Measurements from ENCODE around the gene FOXP1.

The FOXP1 gene

GRCh38 chr3:71180524-71180923, 403.0 kb downstream of the FOXP1 start:
- FAIRE-seq, result no peak
- no peak for DNase-seq (ENCODE audit: extremely low spot score, insufficient read length, low read depth)

- DNase-seq (ENCODE audit: extremely low spot score, insufficient read length, low read depth), result no peak
- FAIRE-seq, result no peak
Measured at GRCh38 chr3:71177375-71177774, 406.2 kb downstream of the FOXP1 start.

- FAIRE-seq (no peak), DNase-seq (ENCODE audit: extremely low spot score, insufficient read length, low read depth) (no peak)
Measured at GRCh38 chr3:71176366-71176765, 407.2 kb downstream of the FOXP1 start.

GRCh38 chr3:71175691-71176365, 407.7 kb downstream of the FOXP1 start:
- DNase-seq (ENCODE audit: extremely low spot score, insufficient read length, low read depth) (no peak), FAIRE-seq (no peak)

GRCh38 chr3:71172951-71173350, 410.6 kb downstream of the FOXP1 start:
- FAIRE-seq (no peak), DNase-seq (ENCODE audit: extremely low spot score, insufficient read length, low read depth) (no peak)

DNA sequence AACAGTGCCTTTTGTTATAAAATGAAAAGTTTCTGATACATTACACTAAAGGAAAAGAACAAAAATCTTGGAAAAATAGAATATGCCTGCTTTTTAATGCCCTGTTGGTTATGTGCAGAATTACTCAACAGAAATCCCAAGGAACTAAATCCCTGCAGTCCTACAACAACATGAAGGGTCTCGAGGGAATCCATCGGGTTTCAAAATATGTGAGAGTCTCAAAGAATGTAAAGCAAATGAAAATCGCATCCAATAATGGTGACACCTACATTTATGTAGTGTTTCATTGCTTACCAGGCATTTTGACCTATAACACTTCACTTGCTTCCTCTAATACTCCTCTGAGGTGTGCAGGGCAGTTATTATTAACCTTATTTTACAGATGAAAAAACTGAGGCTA, 411.3 kb downstream of the FOXP1 start:
- FAIRE-seq, result no peak
- DNase-seq (ENCODE audit: extremely low spot score, insufficient read length, low read depth), result no peak

DNA sequence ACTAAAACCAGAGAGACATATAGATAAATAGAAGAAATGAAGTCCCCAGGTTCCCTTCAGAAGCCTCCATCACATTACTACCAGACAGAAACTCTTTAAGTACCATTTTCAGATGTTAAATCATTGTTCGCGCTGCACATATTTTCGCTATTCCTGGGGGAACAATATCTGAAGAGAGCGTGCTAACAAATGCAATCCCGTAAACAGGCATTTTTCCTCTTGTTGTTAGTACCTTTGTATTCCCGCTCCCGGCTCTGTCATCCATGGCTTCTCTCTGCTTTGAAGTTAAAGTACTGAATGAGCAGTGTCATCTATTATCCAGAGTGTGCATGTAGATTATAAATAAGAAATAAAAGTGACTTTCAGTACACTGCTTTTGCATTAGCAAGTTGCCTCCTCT, 412.3 kb downstream of the FOXP1 start:
- DNase-seq (ENCODE audit: extremely low spot score, insufficient read length, low read depth) (no peak), FAIRE-seq (no peak)

- DNase-seq (ENCODE audit: extremely low spot score, insufficient read length, low read depth) (no peak), FAIRE-seq (no peak)
Measured at GRCh38 chr3:71168880-71169411, 414.6 kb downstream of the FOXP1 start.

- FAIRE-seq (no peak), DNase-seq (ENCODE audit: extremely low spot score, insufficient read length, low read depth) (no peak)
Measured at GRCh38 chr3:71168121-71168721, 415.3 kb downstream of the FOXP1 start.

DNA sequence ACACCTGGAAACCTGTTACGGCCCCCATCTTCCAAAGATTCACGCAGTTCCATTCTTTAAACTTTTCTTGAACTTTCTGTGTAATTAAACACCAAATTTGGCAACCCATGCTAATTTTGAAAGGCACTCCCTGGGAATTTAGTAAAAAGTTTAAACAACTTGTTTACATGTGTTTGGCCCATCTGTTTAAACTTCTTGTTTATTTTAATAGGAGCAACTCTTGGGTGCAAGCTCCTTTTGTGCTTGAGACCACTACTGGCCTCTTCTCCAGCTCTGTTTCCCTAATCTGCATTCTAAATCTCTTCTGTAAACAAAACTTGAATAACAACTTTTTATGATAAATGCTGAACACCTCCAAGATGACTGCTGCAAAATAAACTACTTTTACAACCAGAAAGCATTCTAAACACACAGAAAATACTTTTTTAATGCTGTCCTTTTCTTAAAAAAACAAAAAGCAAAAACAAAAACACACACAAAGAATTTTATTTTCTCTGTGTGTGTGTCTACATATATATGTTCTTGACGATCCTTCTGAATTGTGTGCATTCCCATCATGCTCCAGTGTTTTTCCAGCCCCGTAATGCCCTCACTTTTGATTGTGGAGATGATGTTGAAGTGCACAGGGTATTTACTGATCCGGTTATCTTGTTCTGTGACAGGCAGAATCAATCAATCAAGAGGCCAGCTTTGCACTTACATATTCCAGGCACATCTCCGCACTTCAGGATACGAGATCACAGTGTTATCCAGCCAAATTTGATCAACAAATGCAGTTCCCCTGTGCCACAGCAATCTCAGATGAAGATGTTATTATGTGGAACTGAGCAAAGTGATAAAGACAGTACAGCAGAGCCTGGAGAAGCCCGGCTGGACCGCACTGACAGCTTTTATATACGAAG, 416.9 kb downstream of the FOXP1 start:
- FAIRE-seq (no peak), DNase-seq (ENCODE audit: extremely low spot score, insufficient read length, low read depth) (no peak)

DNA sequence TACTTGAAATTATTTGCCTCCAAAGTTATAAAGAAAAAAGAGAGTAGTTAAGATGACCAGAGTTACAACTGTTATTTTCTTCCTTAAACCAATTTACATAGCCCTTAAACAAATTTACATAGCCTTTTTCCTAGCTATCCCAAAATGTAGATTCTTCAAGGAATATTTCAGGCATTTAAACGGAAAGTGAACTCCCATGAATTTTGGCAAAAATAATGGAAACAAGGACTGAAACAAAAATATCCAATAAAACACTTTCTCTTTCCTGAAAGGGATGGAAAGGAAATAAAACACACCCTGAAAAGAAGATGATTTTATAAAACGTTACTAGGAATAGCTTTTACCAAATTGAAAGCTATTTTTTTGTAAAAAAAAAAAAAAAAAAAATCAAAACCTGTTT, 418.6 kb downstream of the FOXP1 start:
- DNase-seq (ENCODE audit: extremely low spot score, insufficient read length, low read depth), result no peak
- no peak for FAIRE-seq

DNA sequence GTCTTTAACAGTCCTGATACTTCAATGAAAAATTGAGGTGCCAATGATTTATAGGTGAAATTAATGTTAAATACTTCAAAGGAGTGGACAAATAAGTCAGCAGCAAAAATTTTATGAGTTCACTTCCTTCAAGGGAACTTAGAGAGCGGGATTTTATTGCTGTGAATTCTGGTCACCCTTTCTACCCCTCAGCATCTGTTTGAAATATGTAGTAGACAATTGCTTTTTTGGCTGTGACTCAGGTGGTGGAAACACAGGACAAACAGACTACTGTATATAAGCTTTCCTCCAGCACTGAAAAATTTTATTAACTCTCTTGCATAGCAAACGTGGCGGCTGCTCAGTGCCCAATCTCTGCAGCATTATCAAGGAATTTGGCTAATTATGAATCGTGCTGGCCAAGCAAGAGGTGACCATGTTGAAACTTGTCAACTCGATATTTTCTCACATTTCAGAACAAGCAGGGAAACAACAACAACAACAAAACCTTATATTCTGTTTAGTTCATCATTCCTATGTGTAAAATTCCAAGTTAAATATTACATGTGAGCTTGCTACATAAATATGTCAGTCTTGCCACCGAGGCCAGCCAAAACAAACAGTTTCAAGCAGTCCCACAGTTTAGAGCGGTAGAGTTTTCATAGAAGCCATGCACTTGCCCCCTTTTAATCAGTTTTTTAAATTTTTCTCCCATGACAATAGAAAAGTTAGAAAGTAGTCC, 420.2 kb downstream of the FOXP1 start:
- FAIRE-seq (no peak), DNase-seq (ENCODE audit: extremely low spot score, insufficient read length, low read depth) (no peak)

DNA sequence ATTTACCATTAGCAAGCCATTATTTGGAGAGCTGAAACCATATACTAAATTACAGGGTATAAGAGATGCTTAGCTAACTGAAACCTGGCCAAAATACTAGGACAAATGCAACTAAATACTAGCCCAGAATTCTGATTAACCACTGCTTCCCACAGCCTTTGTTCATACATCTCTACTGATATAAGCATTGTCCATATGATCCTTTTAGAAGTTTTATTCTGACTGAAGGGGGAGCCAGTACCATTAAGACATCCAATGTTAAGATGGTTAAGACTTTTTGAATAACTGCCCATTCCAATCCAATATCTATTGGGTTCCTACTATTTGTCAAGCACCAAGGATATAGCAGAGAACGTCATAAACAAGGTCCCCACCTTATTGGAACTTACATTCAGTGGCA, 421.3 kb downstream of the FOXP1 start:
- DNase-seq (ENCODE audit: extremely low spot score, insufficient read length, low read depth) (no peak), FAIRE-seq (no peak)

- DNase-seq (ENCODE audit: extremely low spot score, insufficient read length, low read depth) (no peak), FAIRE-seq (no peak)
Measured at GRCh38 chr3:71160785-71161546, 422.6 kb downstream of the FOXP1 start.

- no peak for FAIRE-seq
- no peak for DNase-seq (ENCODE audit: extremely low spot score, insufficient read length, low read depth)
Measured at GRCh38 chr3:71156062-71156665, 427.4 kb downstream of the FOXP1 start.

- FAIRE-seq, result no peak
- DNase-seq (ENCODE audit: extremely low spot score, insufficient read length, low read depth), result no peak
Measured at GRCh38 chr3:71154846-71155245, 428.7 kb downstream of the FOXP1 start.

DNA sequence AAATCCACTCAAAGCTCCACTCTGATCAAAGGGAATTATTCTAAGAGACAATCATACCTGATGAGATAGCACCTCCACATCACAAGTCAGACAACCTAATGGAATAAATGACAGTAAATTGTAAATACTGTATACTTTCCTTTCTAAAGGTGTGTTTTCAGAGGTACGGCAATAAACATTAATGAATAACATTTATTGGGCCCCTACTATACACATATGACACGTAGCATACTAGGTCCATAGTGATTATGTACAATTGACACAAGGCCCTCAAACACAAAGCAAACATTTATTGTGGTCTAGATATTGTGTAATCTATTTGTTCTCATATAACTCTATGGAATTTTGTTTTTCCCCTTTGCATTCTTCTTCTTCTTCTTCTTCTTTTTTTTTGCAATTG, 429.8 kb downstream of the FOXP1 start:
- FAIRE-seq (no peak), DNase-seq (ENCODE audit: extremely low spot score, insufficient read length, low read depth) (no peak)

- DNase-seq (ENCODE audit: extremely low spot score, insufficient read length, low read depth) (no peak), FAIRE-seq (no peak)
Measured at GRCh38 chr3:71152892-71153265, 430.6 kb downstream of the FOXP1 start.

All from GM18507 (cell line).